GM12878 (cell line): ENCODE results near the gene TTLL1. TPM values are rescaled to one million over a fixed set of nuclear protein-coding genes. Genes with fewer than 3 reads are reported as not detected.

ENCODE experiments used
- ATAC-seq: fragments of 200-7000 bp; cut with Tn5 transposase; 3 replicates; pipeline ENCODE4 v1.9.1; 2020; ENCODE audit warnings: mild to moderate bottlenecking, moderate library complexity
- BruUV-seq: library from RNA; stranded (reverse); fragments of 400-500 nt; replicated peaks from 2 replicates; lab custom pipeline; 2021; lab: Mats Ljungman, UMichigan
- CTCF ChIA-PET: fragments of 300-600 bp; sonication (Branson Sonifier 250); formaldehyde crosslinking; extraction: SDS; loops from one replicate; lab custom pipeline; 2021; ENCODE audit warnings: inconsistent platforms; lab: Yijun Ruan, JAX
- POLR2A ChIA-PET: fragments of 350-600 bp; formaldehyde crosslinking; extraction: SDS; loops from one replicate; lab custom pipeline; 2021; ENCODE audit warnings: inconsistent platforms; lab: Charles Lee
- RAD21 ChIA-PET: fragments of 300-600 bp; sonication (Branson Sonifier 250); formaldehyde crosslinking; loops from one replicate; lab custom pipeline; 2023; ENCODE audit warnings: antibody characterized with exemption; ENCODE audit not compliant: unreplicated experiment; lab: Charles Lee
- SMC1A ChIA-PET: fragments of 300-600 bp; sonication (Branson Sonifier 250); formaldehyde crosslinking; loops from one replicate; lab custom pipeline; 2023; ENCODE audit not compliant: unreplicated experiment, uncharacterized antibody; lab: Charles Lee
- DNase-seq: peaks from one replicate; pipeline ENCODE4 v3.0.0-alpha.2; 2011; ENCODE audit warnings: low read depth, low spot score
- FAIRE-seq: peaks from 3 replicates; lab custom pipeline; 2011; peaks lifted over from hg19 to GRCh38; lab: Jason Lieb, UNC
- H2AFZ ChIP-seq: 2 replicates; pipeline ENCODE4 v1.6.0; 2011; ENCODE audit warnings: low read depth, low read length, control low read depth; ENCODE audit not compliant: control insufficient read depth
- H3K27ac ChIP-seq: 2 replicates; pipeline ENCODE4 v1.5.1; 2011; ENCODE audit warnings: control low read depth; ENCODE audit not compliant: control insufficient read depth, insufficient read depth
- H3K27me3 ChIP-seq, 2 experiments: replicated peaks in 1 of 2; 2 replicates each; pipeline versions ENCODE4 v1.6.0 to v1.6.1; 2011; ENCODE audit warnings: low read length in 1 of 2; ENCODE audit not compliant: control insufficient read depth in 2 of 2, insufficient read depth in 2 of 2
- H3K36me3 ChIP-seq, 2 experiments: 2 replicates each; pipeline ENCODE4 v1.5.1; 2011; ENCODE audit warnings: low read length in 1 of 2; ENCODE audit not compliant: control insufficient read depth in 2 of 2, insufficient read depth in 2 of 2
- H3K4me1 ChIP-seq: 2 replicates; pipeline ENCODE4 v1.6.1; 2011; ENCODE audit warnings: mild to moderate bottlenecking, low read length, moderate library complexity, mixed read lengths; ENCODE audit not compliant: control insufficient read depth, insufficient read depth
- H3K4me2 ChIP-seq: 2 replicates; pipeline ENCODE4 v1.6.0; 2011; ENCODE audit warnings: control low read depth; ENCODE audit not compliant: control insufficient read depth, insufficient read depth
- H3K4me3 ChIP-seq: fragments of 200-600 bp; sonication (generic); 2 replicates; pipeline ENCODE4 v1.5.1; 2016
- H3K79me2 ChIP-seq: 2 replicates; pipeline ENCODE4 v1.6.0; 2011; ENCODE audit warnings: low read length; ENCODE audit not compliant: control insufficient read depth, insufficient read depth
- H3K9ac ChIP-seq: 2 replicates; pipeline ENCODE4 v1.8.0; 2011; ENCODE audit warnings: low read length, control low read depth, mixed read lengths; ENCODE audit not compliant: control insufficient read depth, insufficient read depth
- H3K9me3 ChIP-seq: replicated peaks from 3 replicates; pipeline ENCODE4 v1.5.1; 2011; ENCODE audit warnings: mild to moderate bottlenecking, low read length; ENCODE audit not compliant: control insufficient read depth, insufficient read depth
- H4K20me1 ChIP-seq: 2 replicates; pipeline ENCODE4 v1.6.0; 2011; ENCODE audit not compliant: control insufficient read depth, insufficient read depth
- FOS ChIP-seq: IDR thresholded peaks from 3 replicates; pipeline ENCODE4 v1.6.1; 2011; ENCODE audit warnings: borderline replicate concordance; ENCODE audit not compliant: insufficient read length; ENCODE audit errors: extremely low read depth
- IKZF2 ChIP-seq, 2 experiments: fragments of 450-650 bp; IDR thresholded peaks; 2 replicates each; pipeline ENCODE4 v1.6.1; 2017; ENCODE audit warnings: mild to moderate bottlenecking in 2 of 2, moderate library complexity in 2 of 2
- MAX ChIP-seq: IDR thresholded peaks from 2 replicates; pipeline ENCODE4 v1.6.1; 2012; ENCODE audit warnings: low read depth, low read length, improper control_type of control experiment
- RELA ChIP-seq: fragments of 450-650 bp; IDR thresholded peaks from 2 replicates; pipeline ENCODE4 v1.8.0; 2014; ENCODE audit warnings: borderline replicate concordance; ENCODE audit not compliant: partially characterized antibody
- WGBS: methylation state at CpG from one replicate; pipeline ENCODE4 v1.1.6; 2016; ENCODE audit warnings: low lambda C conversion rate; ENCODE audit not compliant: insufficient replicate concordance, insufficient coverage; ENCODE audit errors: missing lambda C conversion rate; 5-methylcytosine and 5-hydroxymethylcytosine counted together
- in situ Hi-C: fragments of 300-500 bp; cut with MboI; formaldehyde crosslinking; loops from 9 replicates; pipeline ENCODE4 v1.14.3; 2018; ENCODE audit warnings: mixed read lengths
- intact Hi-C: fragments of 100-400 bp; cut with micrococcal nuclease; formaldehyde crosslinking; loops from one replicate; pipeline ENCODE4 v1.14.2; 2022; ENCODE audit not compliant: unreplicated experiment
- polyA plus RNA-seq, 11 experiments: library from polyadenylated mRNA; depleted of rRNA in 4 of 11; unstranded in 6 of 11; stranded (reverse) in 5 of 11; fragments of >200 nt; fragmentation: Nextera tagmentation in 4 of 11; fragmentation: Illumina TruSeq in 1 of 11; extraction: Ambion mirVana in 4 of 11; extraction: Trizol in 1 of 11; gene quantifications; 1 replicate in 1 of 11; 2 replicates in 10 of 11; pipeline versions ENCODE4 v1.2.1 to v1.2.3, GENCODE V29; 2011 to 2016; ENCODE audit warnings: inconsistent platforms in 2 of 11, missing spikeins in 2 of 11, low read depth in 1 of 11
- total RNA-seq, 4 experiments: library from RNA; depleted of rRNA in 3 of 4; stranded (reverse); fragments of >200 nt in 3 of 4; fragmentation: Illumina TruSeq in 1 of 4; extraction: Trizol in 1 of 4; gene quantifications; 2 replicates each; pipeline versions ENCODE4 v1.2.1 to v1.2.3, GENCODE V29; 2013 to 2021

Gene TTLL1
- total and polyA plus RNA-seq, 10 of the 15 experiments (the other 5 are each of a cell fraction or from before 2014, with no cell fraction given), result 0.39 to 4.8 (median 3.2) TPM

- Histone ChIP-seq H3K79me2 (no peaks in the 10 kb centered on the region; the same call in 1 of the 2 replicates), H3K4me2 (peak overlapping the region; percentile 69), H3K36me3 (no peaks in the 10 kb centered on the region), H3K9ac (peak overlapping the region; percentile 49), H3K4me3 (peak overlapping the region; percentile 74), H3K4me1 (peaks cover 15% of the 10 kb centered on the region), H4K20me1 (no peaks in the 10 kb centered on the region), H3K27me3 (no peaks in the 10 kb centered on the region), H3K9me3 (no peaks in the 10 kb centered on the region), H2AFZ (peak overlapping the region; percentile 83), H3K27ac (peak overlapping the region; percentile 27; the same call in 1 of the 2 replicates)
- BruUV-seq, result TSS peak; percentile 83
- ATAC-seq (no peak), DNase-seq (no peak), FAIRE-seq (no peak)
- peak; percentile 10 to 13; a peak in 1 of 4 replicates for TF ChIP-seq IKZF2 (IDR thresholded peaks at IDR 0.05)
- TF ChIP-seq FOS, result no peak
- no peak for TF ChIP-seq RELA
- TF ChIP-seq MAX, result no peak
- intact Hi-C loops (loop anchor here (5.0 kb wide), 1 partner anchor 476 kb away; the partner anchor contains the start of gene POLDIP3), in situ Hi-C loops (no loop called here)
- RAD21 ChIA-PET, result no interaction called here
- CTCF ChIA-PET, result no interaction called here
- SMC1A ChIA-PET, result no interaction called here
- POLR2A ChIA-PET, result no interaction called here
- WGBS, result 28% methylated on average over 9 of the region's 9 CpGs
These were observed 586 bp downstream of the TTLL1 start for GRCh38 chr22:43088627-43088983.
